WTC11 (cell line): Measurements from ENCODE around the gene CLTA.

Experiments
- CTCF ChIP-seq: fragments of 200-600 bp; IDR thresholded peaks from 2 replicates; pipeline ENCODE4 v1.8.0; 2022; ENCODE audit warnings: antibody characterized with exemption
- MXD4 ChIP-seq: fragments of 250-450 bp; sonication (Bioruptor Pico); IDR thresholded peaks from 2 replicates; pipeline ENCODE4 v1.8.0; 2021; ENCODE audit warnings: mild to moderate bottlenecking, moderate library complexity, borderline replicate concordance
- NR1H2 ChIP-seq: sonication (generic); formaldehyde crosslinking; IDR thresholded peaks from 2 replicates; pipeline ENCODE4 v1.9.0; 2021; ENCODE audit warnings: mild to moderate bottlenecking, moderate library complexity, missing genetic modification reagents
- SMAD3 ChIP-seq: sonication (generic); formaldehyde crosslinking; IDR thresholded peaks from 2 replicates; pipeline ENCODE4 v1.8.0; 2022; ENCODE audit warnings: missing genetic modification reagents, mild to moderate bottlenecking, borderline replicate concordance
- SP1 ChIP-seq: sonication (generic); formaldehyde crosslinking; conservative IDR thresholded peaks from 2 replicates; pipeline ENCODE4 v1.8.1; 2022; ENCODE audit warnings: missing genetic modification reagents
- ZBTB21 ChIP-seq: sonication (generic); formaldehyde crosslinking; IDR thresholded peaks from 2 replicates; pipeline ENCODE4 v1.8.1; 2023; ENCODE audit warnings: mild to moderate bottlenecking, missing genetic modification reagents, borderline replicate concordance
- TF ChIP-seq, protein P1 (sequence below): sonication (generic); formaldehyde crosslinking; IDR thresholded peaks from 2 replicates; pipeline ENCODE4 v1.8.0; 2023; ENCODE audit warnings: missing genetic modification reagents
- TF ChIP-seq, protein P2 (sequence below): sonication (generic); formaldehyde crosslinking; conservative IDR thresholded peaks from 2 replicates; pipeline ENCODE4 v1.8.1; 2023; ENCODE audit warnings: mild to moderate bottlenecking, low read depth, missing genetic modification reagents, moderate library complexity

- no peak for TF ChIP-seq MXD4 (CRISPR knock-in tag)
- TF ChIP-seq SP1 (CRISPR knock-in tag), result no peak
- TF ChIP-seq, protein P1, sequence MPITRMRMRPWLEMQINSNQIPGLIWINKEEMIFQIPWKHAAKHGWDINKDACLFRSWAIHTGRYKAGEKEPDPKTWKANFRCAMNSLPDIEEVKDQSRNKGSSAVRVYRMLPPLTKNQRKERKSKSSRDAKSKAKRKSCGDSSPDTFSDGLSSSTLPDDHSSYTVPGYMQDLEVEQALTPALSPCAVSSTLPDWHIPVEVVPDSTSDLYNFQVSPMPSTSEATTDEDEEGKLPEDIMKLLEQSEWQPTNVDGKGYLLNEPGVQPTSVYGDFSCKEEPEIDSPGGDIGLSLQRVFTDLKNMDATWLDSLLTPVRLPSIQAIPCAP (CRISPR knock-in tag), result no peak
- TF ChIP-seq SMAD3 (CRISPR knock-in tag), result no peak
- no peak for TF ChIP-seq ZBTB21 (CRISPR knock-in tag)
- no peak for TF ChIP-seq CTCF
- no peak for TF ChIP-seq NR1H2 (CRISPR knock-in tag)
- TF ChIP-seq, protein P2, sequence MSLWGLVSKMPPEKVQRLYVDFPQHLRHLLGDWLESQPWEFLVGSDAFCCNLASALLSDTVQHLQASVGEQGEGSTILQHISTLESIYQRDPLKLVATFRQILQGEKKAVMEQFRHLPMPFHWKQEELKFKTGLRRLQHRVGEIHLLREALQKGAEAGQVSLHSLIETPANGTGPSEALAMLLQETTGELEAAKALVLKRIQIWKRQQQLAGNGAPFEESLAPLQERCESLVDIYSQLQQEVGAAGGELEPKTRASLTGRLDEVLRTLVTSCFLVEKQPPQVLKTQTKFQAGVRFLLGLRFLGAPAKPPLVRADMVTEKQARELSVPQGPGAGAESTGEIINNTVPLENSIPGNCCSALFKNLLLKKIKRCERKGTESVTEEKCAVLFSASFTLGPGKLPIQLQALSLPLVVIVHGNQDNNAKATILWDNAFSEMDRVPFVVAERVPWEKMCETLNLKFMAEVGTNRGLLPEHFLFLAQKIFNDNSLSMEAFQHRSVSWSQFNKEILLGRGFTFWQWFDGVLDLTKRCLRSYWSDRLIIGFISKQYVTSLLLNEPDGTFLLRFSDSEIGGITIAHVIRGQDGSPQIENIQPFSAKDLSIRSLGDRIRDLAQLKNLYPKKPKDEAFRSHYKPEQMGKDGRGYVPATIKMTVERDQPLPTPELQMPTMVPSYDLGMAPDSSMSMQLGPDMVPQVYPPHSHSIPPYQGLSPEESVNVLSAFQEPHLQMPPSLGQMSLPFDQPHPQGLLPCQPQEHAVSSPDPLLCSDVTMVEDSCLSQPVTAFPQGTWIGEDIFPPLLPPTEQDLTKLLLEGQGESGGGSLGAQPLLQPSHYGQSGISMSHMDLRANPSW (CRISPR knock-in tag), result no peak
Measured at GRCh38 chr9:36164372-36164771, 26.3 kb upstream of the CLTA start.
